A549 treated with Mapracorat at 1 μM for 4 hours (cell line): ENCODE data around the gene WTAP. TPM values are rescaled to one million over a fixed set of nuclear protein-coding genes. Genes with fewer than 3 reads are reported as not detected.

ENCODE experiments used
- total RNA-seq: library from RNA; stranded (reverse); fragments of 200-300 nt; extraction: Qiagen RNA extraction; gene quantifications from 5 replicates; pipeline ENCODE4 v1.2.3, GENCODE V29; 2022

The WTAP gene
- total RNA-seq: 66.1 to 69.9 TPM (median 68.9 TPM) in 5 replicates

GRCh38 chr6:159726918-159727716 lies at the start of gene WTAP:
Gene WTAP, plus strand, starts transcription at chr6:159727506. Its CDS starts 8,760 bp downstream, at chr6:159736266.

GRCh38 chr6:159693128-159693893 lies 34.0 kb upstream of the WTAP start, which contains the start of gene SOD2:
Gene SOD2, minus strand, starts transcription at chr6:159693241. Its CDS starts 74 bp downstream, at chr6:159693167.

GRCh38 chr6:159761873-159762680 lies 34.8 kb downstream of the WTAP start, which contains the start of gene ACAT2:
Gene ACAT2, plus strand, starts transcription at chr6:159762045. Its CDS starts 43 bp downstream, at chr6:159762088.

GRCh38 chr6:159789377-159790148 lies 62.3 kb downstream of the WTAP start, which contains the start of gene TCP1:
Gene TCP1, minus strand, starts transcription at chr6:159789602. Its CDS starts 134 bp downstream, at chr6:159789468.

GRCh38 chr6:159790149-159790955 lies 63.0 kb downstream of the WTAP start, which contains the start of gene MRPL18:
Gene MRPL18, plus strand, starts transcription at chr6:159790467. Its CDS starts 121 bp downstream, at chr6:159790588.

GRCh38 chr6:159800141-159800865 lies 73.0 kb downstream of the WTAP start, which contains the start of gene PNLDC1:
Gene PNLDC1, plus strand, starts transcription at chr6:159800276. Its CDS starts 32 bp downstream, at chr6:159800308.

Other genes with a start within 250 kb of the WTAP start
- gene SOD2, start 34.3 kb upstream of the WTAP start, total RNA-seq: 164 to 212 TPM (median 181 TPM) in 5 replicates
- 26.4 to 29.8 TPM (median 28.5 TPM) in 5 replicates for gene ACAT2, start 34.5 kb downstream of the WTAP start, total RNA-seq
- 210 to 241 TPM (median 222 TPM) in 5 replicates for gene TCP1, start 62.1 kb downstream of the WTAP start, total RNA-seq
- 76.5 to 102 TPM (median 87.7 TPM) in 5 replicates for gene MRPL18, start 63.0 kb downstream of the WTAP start, total RNA-seq
- 0.10 TPM in 1 of 5 replicates, not detected in the others for gene PNLDC1, start 72.8 kb downstream of the WTAP start, total RNA-seq
- 0.01 TPM in 1 of 5 replicates, not detected in the others for gene MAS1, start 163.5 kb downstream of the WTAP start, total RNA-seq
- gene IGF2R, start 241.6 kb downstream of the WTAP start, total RNA-seq: 26.5 to 33.4 TPM (median 29.9 TPM) in 5 replicates